ENCODE results near the gene ABCA9.
"Not testable (repeated sequence)": the region's sequence is repeated elsewhere in the genome, so short reads cannot be mapped to it uniquely, and the experiment has no call there.

ABCA9 gene

GRCh38 chr17:68972119-68972704, 88.5 kb downstream of the ABCA9 start:
- ChIA-PET CTCF (interaction anchor here (1.0 to 1.6 kb wide), 2 partner anchors 198 to 264 kb away, joined by 3 to 8 read pairs; no protein-coding TSS in a partner anchor), POLR2A (no interaction called here)
- no peak overlapping the region for H3K4me3 ChIP-seq (ENCODE audit: control insufficient read depth in 1 of 7, extremely low read depth in 1 of 7, insufficient read depth in 4 of 7, low read depth in 2 of 7, low read length in 6 of 7)
- H3K36me3 ChIP-seq (ENCODE audit: control insufficient read depth in 4 of 4, insufficient read depth in 4 of 4, low read length in 3 of 4): no peaks in the 10 kb centered on the region
- H3K27ac ChIP-seq (ENCODE audit: insufficient read depth in 1 of 2, low read depth in 1 of 2, low read length in 2 of 2, poor library complexity in 1 of 2, severe bottlenecking in 2 of 2): no peak overlapping the region
- WGBS (ENCODE audit: insufficient coverage): no CpG with 5 or more reads among the region's 4 CpGs
- H3K9me3 ChIP-seq (ENCODE audit: control extremely low read depth in 1 of 5, control insufficient read depth in 4 of 5, insufficient read depth in 2 of 5, low read depth in 1 of 5, low read length in 4 of 5): no peaks in the 10 kb centered on the region
- peak; percentile 22 to 40 (median 34) for DNase-seq
- H3K4me1 ChIP-seq (ENCODE audit: control extremely low read depth in 1 of 4, control insufficient read depth in 4 of 4, insufficient read depth in 4 of 4, low read length in 3 of 4): peaks cover 0 to 11% (median 6%) of the 10 kb centered on the region in 4 experiments
- no peaks in the 10 kb centered on the region for H3K27me3 ChIP-seq (replicated peaks in 2 of 5; ENCODE audit: control insufficient read depth in 4 of 5, insufficient read depth in 5 of 5, low read length in 4 of 5)

DNA sequence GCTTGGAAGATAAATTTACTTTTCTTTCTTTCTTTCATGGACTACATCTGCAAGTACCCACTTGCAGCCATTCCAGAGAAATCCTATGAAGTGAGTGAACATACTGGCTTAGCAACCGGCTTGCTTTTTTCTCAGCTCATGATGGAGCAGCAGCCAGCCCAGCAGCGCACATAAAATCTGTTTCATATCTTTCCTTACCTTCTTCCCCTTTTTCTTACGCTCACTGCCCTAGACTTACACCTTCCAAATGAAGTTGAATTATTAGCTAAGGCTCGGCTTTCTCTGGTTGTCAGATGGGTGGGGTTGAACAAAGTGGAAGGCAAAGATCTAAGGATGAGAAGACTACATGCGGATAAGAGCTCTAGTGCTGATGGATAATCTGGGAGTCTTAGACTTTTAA, 91.6 kb downstream of the ABCA9 start:
- POLR2A ChIA-PET: interaction anchor here (0.6 to 0.7 kb wide), 3 partner anchors 106 to 315 kb away, joined by 3 to 6 read pairs (median 3); no protein-coding TSS in a partner anchor
- 30% methylated on average over 4 of the region's 5 CpGs for WGBS (ENCODE audit: insufficient coverage)
- Histone ChIP-seq H3K9me3 (ENCODE audit: control extremely low read depth in 1 of 5, control insufficient read depth in 4 of 5, insufficient read depth in 2 of 5, low read depth in 1 of 5, low read length in 4 of 5) (no peaks in the 10 kb centered on the region), H3K27me3 (replicated peaks in 2 of 5; ENCODE audit: control insufficient read depth in 4 of 5, insufficient read depth in 5 of 5, low read length in 4 of 5) (no peaks in the 10 kb centered on the region), H3K4me1 (ENCODE audit: control extremely low read depth in 1 of 4, control insufficient read depth in 4 of 4, insufficient read depth in 4 of 4, low read length in 3 of 4) (peaks cover 0 to 11% (median 6%) of the 10 kb centered on the region in 4 experiments), H3K36me3 (ENCODE audit: control insufficient read depth in 4 of 4, insufficient read depth in 4 of 4, low read length in 3 of 4) (no peaks in the 10 kb centered on the region), H3K4me3 (ENCODE audit: control insufficient read depth in 1 of 7, extremely low read depth in 1 of 7, insufficient read depth in 4 of 7, low read depth in 2 of 7, low read length in 6 of 7) (peak overlapping the region in 1 of 7 experiments; percentile 48), H3K27ac (ENCODE audit: insufficient read depth in 1 of 2, low read depth in 1 of 2, low read length in 2 of 2, poor library complexity in 1 of 2, severe bottlenecking in 2 of 2) (no peak overlapping the region)
- peak in 2 of 3 donors; percentile 35 to 50 for DNase-seq
- CTCF ChIA-PET: interaction anchor here (0.8 to 1.9 kb wide), 5 partner anchors 24 to 267 kb away, joined by 3 to 6 read pairs (median 4); no protein-coding TSS in a partner anchor

DNA sequence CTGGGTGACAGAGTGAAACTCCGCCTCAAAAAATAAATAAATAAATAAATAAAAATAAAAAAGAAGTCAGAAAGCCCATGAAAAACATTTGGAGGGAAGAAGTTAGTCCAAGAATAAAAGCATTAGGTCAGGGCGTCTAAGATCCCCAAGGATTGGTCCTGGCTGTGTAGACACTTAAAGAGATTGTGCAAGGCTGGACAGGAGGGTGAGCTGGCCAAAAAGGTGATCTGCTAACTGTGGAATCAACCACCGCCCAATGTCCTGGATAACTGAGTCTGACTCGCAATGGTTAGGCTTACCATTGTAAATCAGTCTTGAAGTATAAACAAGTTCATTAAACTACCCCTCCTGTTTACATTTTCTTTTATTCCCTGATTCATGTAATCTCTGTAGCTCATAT, 96.8 kb downstream of the ABCA9 start:
- POLR2A ChIA-PET: no interaction called here

GRCh38 chr17:68961214-68961882, 99.4 kb downstream of the ABCA9 start:
- WGBS (ENCODE audit: insufficient coverage): 96% methylated on average over 8 of the region's 9 CpGs
- ChIA-PET POLR2A (no interaction called here), CTCF (no interaction called here)
- no peaks in the 10 kb centered on the region for H3K27me3 ChIP-seq (replicated peaks in 2 of 5; ENCODE audit: control insufficient read depth in 4 of 5, insufficient read depth in 5 of 5, low read length in 4 of 5)
- H3K9me3 ChIP-seq (ENCODE audit: control extremely low read depth in 1 of 5, control insufficient read depth in 4 of 5, insufficient read depth in 2 of 5, low read depth in 1 of 5, low read length in 4 of 5): no peaks in the 10 kb centered on the region
- H3K36me3 ChIP-seq (ENCODE audit: control insufficient read depth in 4 of 4, insufficient read depth in 4 of 4, low read length in 3 of 4): no peaks in the 10 kb centered on the region
- DNase-seq: no peak
- no peak overlapping the region for H3K4me3 ChIP-seq (ENCODE audit: control insufficient read depth in 1 of 7, extremely low read depth in 1 of 7, insufficient read depth in 4 of 7, low read depth in 2 of 7, low read length in 6 of 7)
- no peak overlapping the region for H3K27ac ChIP-seq (ENCODE audit: insufficient read depth in 1 of 2, low read depth in 1 of 2, low read length in 2 of 2, poor library complexity in 1 of 2, severe bottlenecking in 2 of 2)
- no peaks in the 10 kb centered on the region for H3K4me1 ChIP-seq (ENCODE audit: control extremely low read depth in 1 of 4, control insufficient read depth in 4 of 4, insufficient read depth in 4 of 4, low read length in 3 of 4)

More for the DNA sequence above, 96.8 kb downstream of the ABCA9 start:
- H3K36me3 ChIP-seq (ENCODE audit: control insufficient read depth in 4 of 4, insufficient read depth in 4 of 4, low read length in 3 of 4): no peaks in the 10 kb centered on the region
- CTCF ChIA-PET: no interaction called here
- H3K27ac ChIP-seq (ENCODE audit: insufficient read depth in 1 of 2, low read depth in 1 of 2, low read length in 2 of 2, poor library complexity in 1 of 2, severe bottlenecking in 2 of 2): no peak overlapping the region
- 97% methylated on average over 3 of the region's 4 CpGs for whole genome bisulfite sequencing (ENCODE audit: insufficient coverage)
- no peak overlapping the region for H3K4me3 ChIP-seq (ENCODE audit: control insufficient read depth in 1 of 7, extremely low read depth in 1 of 7, insufficient read depth in 4 of 7, low read depth in 2 of 7, low read length in 6 of 7)
- H3K9me3 ChIP-seq (ENCODE audit: control extremely low read depth in 1 of 5, control insufficient read depth in 4 of 5, insufficient read depth in 2 of 5, low read depth in 1 of 5, low read length in 4 of 5): no peaks in the 10 kb centered on the region
- no peaks in the 10 kb centered on the region for H3K27me3 ChIP-seq (replicated peaks in 2 of 5; ENCODE audit: control insufficient read depth in 4 of 5, insufficient read depth in 5 of 5, low read length in 4 of 5)
- H3K4me1 ChIP-seq (ENCODE audit: control extremely low read depth in 1 of 4, control insufficient read depth in 4 of 4, insufficient read depth in 4 of 4, low read length in 3 of 4): no peaks in the 10 kb centered on the region
- DNase-seq: no peak

DNA sequence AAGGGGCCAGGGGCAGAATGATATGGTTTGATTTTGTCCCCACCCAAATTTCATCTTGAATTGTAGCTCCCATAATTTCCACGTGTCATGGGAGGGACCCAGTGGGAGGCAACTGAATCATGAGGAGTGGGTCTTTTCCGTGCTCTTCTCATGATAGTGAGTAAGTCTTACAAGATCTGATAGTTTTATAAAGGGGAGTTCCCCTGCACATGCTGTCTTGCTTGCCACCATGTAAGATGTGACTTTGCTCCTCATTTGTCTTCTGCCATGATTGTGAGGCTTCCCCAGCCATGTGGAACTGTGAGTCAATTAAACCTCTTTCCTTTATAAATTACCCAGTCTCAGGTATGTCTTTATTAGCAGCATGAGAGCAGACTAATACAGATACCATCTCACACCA, 101.6 kb downstream of the ABCA9 start:
- H3K27me3 ChIP-seq (replicated peaks in 2 of 5; ENCODE audit: control insufficient read depth in 4 of 5, insufficient read depth in 5 of 5, low read length in 4 of 5); CTCF ChIA-PET; H3K27ac ChIP-seq (ENCODE audit: insufficient read depth in 1 of 2, low read depth in 1 of 2, low read length in 2 of 2, poor library complexity in 1 of 2, severe bottlenecking in 2 of 2); H3K36me3 ChIP-seq (ENCODE audit: control insufficient read depth in 4 of 4, insufficient read depth in 4 of 4, low read length in 3 of 4); H3K4me1 ChIP-seq (ENCODE audit: control extremely low read depth in 1 of 4, control insufficient read depth in 4 of 4, insufficient read depth in 4 of 4, low read length in 3 of 4); H3K4me3 ChIP-seq (ENCODE audit: control insufficient read depth in 1 of 7, extremely low read depth in 1 of 7, insufficient read depth in 4 of 7, low read depth in 2 of 7, low read length in 6 of 7); H3K9me3 ChIP-seq (ENCODE audit: control extremely low read depth in 1 of 5, control insufficient read depth in 4 of 5, insufficient read depth in 2 of 5, low read depth in 1 of 5, low read length in 4 of 5); POLR2A ChIA-PET: not testable (repeated sequence)
- DNase-seq: peak in 1 of 3 donors; percentile 35
- WGBS (ENCODE audit: insufficient coverage): 100% methylated on average over 1 of the region's 2 CpGs

- peak in 1 of 3 donors; percentile 13 for DNase-seq
- no CpG with 5 or more reads among the region's 1 CpG for WGBS (ENCODE audit: insufficient coverage)
- Histone ChIP-seq H3K36me3 (ENCODE audit: control insufficient read depth in 4 of 4, insufficient read depth in 4 of 4, low read length in 3 of 4) (no peaks in the 10 kb centered on the region), H3K9me3 (ENCODE audit: control extremely low read depth in 1 of 5, control insufficient read depth in 4 of 5, insufficient read depth in 2 of 5, low read depth in 1 of 5, low read length in 4 of 5) (no peaks in the 10 kb centered on the region), H3K4me1 (ENCODE audit: control extremely low read depth in 1 of 4, control insufficient read depth in 4 of 4, insufficient read depth in 4 of 4, low read length in 3 of 4) (no peaks in the 10 kb centered on the region), H3K27me3 (replicated peaks in 2 of 5; ENCODE audit: control insufficient read depth in 4 of 5, insufficient read depth in 5 of 5, low read length in 4 of 5) (no peaks in the 10 kb centered on the region), H3K27ac (ENCODE audit: insufficient read depth in 1 of 2, low read depth in 1 of 2, low read length in 2 of 2, poor library complexity in 1 of 2, severe bottlenecking in 2 of 2) (no peak overlapping the region), H3K4me3 (ENCODE audit: control insufficient read depth in 1 of 7, extremely low read depth in 1 of 7, insufficient read depth in 4 of 7, low read depth in 2 of 7, low read length in 6 of 7) (no peak overlapping the region)
- ChIA-PET CTCF (no interaction called here), POLR2A (no interaction called here)
These were observed 102.8 kb downstream of the ABCA9 start for GRCh38 chr17:68957944-68958343.

DNA sequence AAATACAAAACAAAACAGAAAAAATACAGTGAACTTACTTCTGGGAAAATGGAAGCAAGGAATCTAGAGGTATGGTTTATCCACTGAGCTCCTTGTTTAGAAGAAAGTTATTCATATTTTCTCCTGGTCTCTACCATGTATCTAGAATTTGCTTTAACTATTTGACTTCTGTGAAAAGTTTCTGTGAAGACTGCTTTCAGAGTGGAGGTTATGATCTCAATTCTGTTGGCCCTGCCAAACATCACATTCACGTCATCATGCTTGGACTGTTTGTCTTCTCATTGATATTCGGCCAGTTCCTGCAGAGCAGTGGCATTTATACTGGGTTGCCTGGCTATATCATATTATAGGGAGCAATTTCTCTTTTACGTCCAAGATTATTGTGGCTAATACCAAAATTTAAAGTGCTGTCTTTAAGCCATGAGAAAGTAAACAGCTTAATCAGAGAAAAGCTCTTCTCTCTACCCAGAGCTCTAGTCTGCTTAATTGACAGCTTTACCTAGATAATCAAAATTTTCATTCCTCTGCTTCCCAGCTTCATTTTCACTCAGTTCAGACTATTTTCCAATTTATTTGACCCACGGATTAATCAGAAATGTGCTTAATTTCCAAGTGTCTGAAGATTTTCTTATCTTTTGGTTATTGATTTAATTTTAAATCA, 105.4 kb downstream of the ABCA9 start, which contains the start of gene ABCA8:
ABCA8 (minus strand) TSS at position 212 of the 661 bp plus-strand sequence. CDS start 13,358 bp downstream, outside the sequence.
- Histone ChIP-seq H3K27ac (ENCODE audit: insufficient read depth in 1 of 2, low read depth in 1 of 2, low read length in 2 of 2, poor library complexity in 1 of 2, severe bottlenecking in 2 of 2) (peak within 1 kb of the TSS in 1 of 2 experiments; percentile 53), H3K4me1 (ENCODE audit: control extremely low read depth in 1 of 4, control insufficient read depth in 4 of 4, insufficient read depth in 4 of 4, low read length in 3 of 4) (no peaks in the 10 kb centered on the region), H3K4me3 (ENCODE audit: control insufficient read depth in 1 of 7, extremely low read depth in 1 of 7, insufficient read depth in 4 of 7, low read depth in 2 of 7, low read length in 6 of 7) (no peak within 1 kb of the TSS), H3K27me3 (replicated peaks in 2 of 5; ENCODE audit: control insufficient read depth in 4 of 5, insufficient read depth in 5 of 5, low read length in 4 of 5) (no peaks in the 10 kb centered on the region), H3K36me3 (ENCODE audit: control insufficient read depth in 4 of 4, insufficient read depth in 4 of 4, low read length in 3 of 4) (no peaks in the 10 kb centered on the region), H3K9me3 (ENCODE audit: control extremely low read depth in 1 of 5, control insufficient read depth in 4 of 5, insufficient read depth in 2 of 5, low read depth in 1 of 5, low read length in 4 of 5) (no peaks in the 10 kb centered on the region)
- WGBS (ENCODE audit: insufficient coverage): 90% methylated on average over 2 of the region's 4 CpGs
- DNase-seq: no peak
- ChIA-PET POLR2A (no interaction called here), CTCF (no interaction called here)
